D721Med (cell line): ENCODE measurements around the gene RBL1.

Source experiments
- DNase-seq: peaks from one replicate; pipeline ENCODE4 v3.0.0; 2011; ENCODE audit warnings: low spot score; ENCODE audit not compliant: insufficient read length
- FAIRE-seq: peaks from 2 replicates; lab custom pipeline; 2011; peaks lifted over from hg19 to GRCh38; lab: Jason Lieb, UNC
- TF ChIP-seq, protein P1 (sequence below): IDR thresholded peaks from 2 replicates; pipeline ENCODE4 v1.5.1; 2012; ENCODE audit warnings: mild to moderate bottlenecking, control low read depth; ENCODE audit not compliant: insufficient read depth; ENCODE audit errors: missing control alignments

RBL1 gene

DNA sequence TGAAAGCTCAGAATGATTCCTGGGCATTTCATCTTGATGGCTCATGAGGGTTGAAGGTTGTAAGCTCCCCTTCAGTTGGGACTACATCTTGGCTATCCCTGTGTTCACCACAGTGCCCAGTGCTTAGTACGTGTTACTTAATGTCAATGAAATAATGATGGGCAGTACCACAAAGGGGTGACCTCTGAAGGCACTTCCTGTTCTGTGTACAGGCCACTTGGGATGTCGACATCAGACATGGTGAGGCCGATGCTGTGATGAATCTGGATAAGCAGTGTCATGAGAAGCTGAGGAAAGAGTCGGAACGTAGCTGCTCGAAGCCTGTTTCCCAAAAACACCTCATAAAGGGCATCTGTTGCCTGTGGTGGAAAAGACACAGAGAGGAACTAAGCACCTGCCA lies 27.6 kb upstream of the RBL1 start:
- TF ChIP-seq, protein P1, sequence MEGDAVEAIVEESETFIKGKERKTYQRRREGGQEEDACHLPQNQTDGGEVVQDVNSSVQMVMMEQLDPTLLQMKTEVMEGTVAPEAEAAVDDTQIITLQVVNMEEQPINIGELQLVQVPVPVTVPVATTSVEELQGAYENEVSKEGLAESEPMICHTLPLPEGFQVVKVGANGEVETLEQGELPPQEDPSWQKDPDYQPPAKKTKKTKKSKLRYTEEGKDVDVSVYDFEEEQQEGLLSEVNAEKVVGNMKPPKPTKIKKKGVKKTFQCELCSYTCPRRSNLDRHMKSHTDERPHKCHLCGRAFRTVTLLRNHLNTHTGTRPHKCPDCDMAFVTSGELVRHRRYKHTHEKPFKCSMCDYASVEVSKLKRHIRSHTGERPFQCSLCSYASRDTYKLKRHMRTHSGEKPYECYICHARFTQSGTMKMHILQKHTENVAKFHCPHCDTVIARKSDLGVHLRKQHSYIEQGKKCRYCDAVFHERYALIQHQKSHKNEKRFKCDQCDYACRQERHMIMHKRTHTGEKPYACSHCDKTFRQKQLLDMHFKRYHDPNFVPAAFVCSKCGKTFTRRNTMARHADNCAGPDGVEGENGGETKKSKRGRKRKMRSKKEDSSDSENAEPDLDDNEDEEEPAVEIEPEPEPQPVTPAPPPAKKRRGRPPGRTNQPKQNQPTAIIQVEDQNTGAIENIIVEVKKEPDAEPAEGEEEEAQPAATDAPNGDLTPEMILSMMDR: no peak
- no peak for DNase-seq
- no peak for FAIRE-seq

DNA sequence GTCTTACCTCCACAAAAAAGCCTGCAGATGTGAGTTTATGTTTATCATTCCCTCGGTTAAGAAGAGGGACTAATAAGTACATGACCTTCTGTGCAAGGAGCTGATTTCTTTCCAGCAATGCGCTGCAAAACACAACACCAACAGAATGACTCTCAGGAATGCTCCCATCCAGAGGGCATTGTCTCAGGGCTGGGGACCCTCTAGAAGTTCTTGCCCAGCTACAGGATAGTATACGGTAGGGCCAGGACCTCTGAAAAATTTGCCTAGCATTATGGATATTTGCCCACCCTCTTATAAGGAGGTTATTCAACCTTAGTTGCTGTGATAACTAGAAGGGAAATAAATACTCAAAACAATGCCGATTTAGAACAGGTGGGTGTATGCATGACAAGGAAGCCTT lies 24.7 kb upstream of the RBL1 start:
- no peak for DNase-seq
- TF ChIP-seq, protein P1: no peak
- no peak for FAIRE-seq

DNA sequence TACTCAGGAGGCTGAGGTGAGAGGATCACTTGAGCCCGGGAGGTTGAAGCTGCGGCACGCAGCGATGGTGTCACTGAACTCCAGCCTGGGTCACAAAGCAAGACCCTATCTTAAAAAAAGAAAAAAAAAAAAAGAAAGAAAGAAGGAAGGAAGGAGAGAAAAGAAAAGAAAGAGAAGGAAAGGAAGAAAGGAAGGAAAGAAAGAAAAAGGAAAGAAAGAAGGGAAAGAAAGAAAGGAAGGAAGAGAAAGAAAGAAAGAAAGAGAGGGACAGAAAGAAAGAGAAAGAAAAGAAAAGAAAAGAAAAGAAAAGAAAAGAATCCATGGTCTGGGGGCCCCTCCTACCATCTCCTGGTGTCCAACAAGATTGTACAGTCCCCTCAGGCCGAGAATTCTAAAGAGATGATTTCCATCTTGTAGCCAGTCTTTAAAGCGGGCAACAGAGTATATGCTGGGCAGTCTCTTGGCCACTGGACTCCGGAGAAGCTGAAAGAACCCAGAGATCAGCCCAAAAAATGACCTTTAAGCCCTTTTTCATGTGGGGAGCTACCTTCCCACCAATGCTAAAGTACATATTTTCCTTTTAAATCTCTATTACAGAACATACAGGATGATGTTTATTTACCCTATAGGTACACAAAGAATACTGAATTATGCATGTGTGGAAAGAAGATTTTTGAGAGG lies 23.7 kb upstream of the RBL1 start:
- TF ChIP-seq, protein P1: no peak
- FAIRE-seq: no peak
- DNase-seq: no peak

DNA sequence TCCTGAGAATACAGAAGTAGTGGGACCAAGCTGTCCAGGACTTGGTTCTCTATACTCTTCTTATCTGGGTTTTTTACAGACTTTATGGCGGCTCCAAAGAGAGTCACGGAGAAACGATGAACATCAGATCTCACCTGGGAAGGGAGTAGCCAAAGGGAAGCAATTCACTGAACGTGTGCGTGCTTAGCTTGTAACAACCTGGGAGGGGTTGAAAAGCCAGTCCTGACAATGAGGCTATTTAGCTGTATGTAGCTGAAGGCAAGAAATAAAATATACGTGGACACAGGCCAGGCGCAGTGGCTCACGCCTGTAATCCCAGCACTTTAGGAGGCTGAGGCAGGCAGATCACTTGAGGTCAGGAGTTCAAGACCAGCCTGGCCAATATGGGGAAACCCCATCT lies 18.2 kb upstream of the RBL1 start:
- DNase-seq: no peak
- TF ChIP-seq, protein P1: no peak
- no peak for FAIRE-seq

DNA sequence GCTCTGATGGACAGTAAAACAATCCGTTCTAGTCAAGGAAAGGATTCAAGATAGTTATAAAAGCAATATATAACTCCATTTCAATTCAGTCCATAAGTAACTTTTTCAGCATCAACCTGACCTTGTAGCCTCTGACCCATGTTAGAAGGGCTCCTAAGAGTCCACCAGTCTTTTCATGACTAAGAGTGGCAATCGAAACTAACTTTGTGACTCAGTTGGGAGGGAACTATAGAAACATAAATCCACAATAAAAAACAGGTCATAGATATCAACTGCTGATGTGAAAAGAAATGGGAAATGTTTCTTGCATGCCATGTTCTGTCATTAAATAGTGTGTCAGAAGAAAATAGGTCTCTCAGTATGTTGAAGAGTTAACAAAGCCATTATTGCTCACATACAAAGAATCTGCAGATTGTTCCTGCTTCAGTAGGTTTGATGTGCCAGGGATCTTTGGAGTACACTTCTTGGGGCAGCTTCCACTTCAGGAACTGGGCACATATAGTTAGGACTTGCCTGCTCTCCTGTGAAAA lies 16.2 kb upstream of the RBL1 start:
- DNase-seq: no peak
- TF ChIP-seq, protein P1: no peak
- FAIRE-seq: no peak

DNA sequence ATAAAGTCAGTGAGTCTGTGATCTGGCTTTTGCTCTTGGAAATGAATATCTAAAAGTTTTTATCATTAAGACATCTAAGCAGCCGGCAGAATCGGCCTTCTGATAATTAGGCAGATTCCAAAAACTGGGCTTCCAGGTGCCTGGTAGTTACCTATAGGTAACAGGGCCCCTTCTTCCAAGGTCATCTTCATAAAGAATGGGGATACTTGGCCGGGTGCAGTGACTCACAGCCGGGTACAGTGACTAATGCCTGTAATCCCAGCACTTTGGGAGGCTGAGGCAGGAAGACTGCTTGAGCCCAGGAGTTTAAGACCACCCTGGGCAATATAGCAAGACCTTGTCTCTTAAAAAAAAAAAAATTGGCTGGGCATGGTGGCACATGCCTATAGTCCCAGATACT lies 12.9 kb upstream of the RBL1 start:
- DNase-seq (no peak), FAIRE-seq (no peak)
- TF ChIP-seq, protein P1: no peak

DNA sequence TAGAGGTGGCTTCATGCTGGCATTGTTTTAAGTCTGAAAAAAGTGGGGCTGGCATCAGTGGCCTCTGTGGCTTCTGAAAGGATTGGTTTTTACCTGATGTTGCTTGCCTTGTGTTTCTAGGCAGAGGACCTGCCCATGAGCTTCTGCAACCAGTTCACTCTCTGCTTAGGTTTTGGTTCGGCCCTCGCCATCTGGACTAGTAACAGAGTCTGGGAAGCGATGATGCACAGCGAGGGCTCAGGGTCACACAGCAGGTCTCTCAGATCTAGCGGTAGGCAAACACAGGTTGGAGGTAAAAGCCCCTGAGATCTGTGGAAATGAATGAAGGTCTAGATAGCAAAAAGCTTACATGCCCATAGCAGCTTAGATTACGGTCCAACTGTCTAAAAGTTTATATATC lies 6.8 kb upstream of the RBL1 start:
- TF ChIP-seq, protein P1: no peak
- no peak for DNase-seq
- FAIRE-seq: no peak
